Skeletal muscle tissue (tissue), 4 donors: ENCODE measurements around the gene PPDPF. TPM values are rescaled to one million over a fixed set of nuclear protein-coding genes. Genes with fewer than 3 reads are reported as not detected.
"Not testable (repeated sequence)": the region's sequence is repeated elsewhere in the genome, so short reads cannot be mapped to it uniquely, and the experiment has no call there.

Experiments
- H3K27ac ChIP-seq: one replicate; pipeline ENCODE4 v1.7.0; 2013; ENCODE audit warnings: mild to moderate bottlenecking, low read depth, low read length, inconsistent platforms
- H3K27me3 ChIP-seq, 3 donors: one replicate each; pipeline ENCODE4 v1.7.0; 2013; ENCODE audit warnings: low read length in 3 of 3; ENCODE audit not compliant: control insufficient read depth in 3 of 3, insufficient read depth in 3 of 3
- H3K36me3 ChIP-seq, 3 donors: one replicate each; pipeline ENCODE4 v1.7.0; 2013; ENCODE audit warnings: low read length in 3 of 3; ENCODE audit not compliant: control insufficient read depth in 3 of 3, insufficient read depth in 3 of 3
- H3K4me1 ChIP-seq, 3 donors: one replicate each; pipeline ENCODE4 v1.7.0; 2013; ENCODE audit warnings: low read length in 3 of 3, mild to moderate bottlenecking in 3 of 3; ENCODE audit not compliant: control insufficient read depth in 3 of 3, insufficient read depth in 3 of 3
- H3K4me3 ChIP-seq, 3 donors: one replicate each; pipeline ENCODE4 v1.7.0; 2013; ENCODE audit warnings: low read length in 3 of 3
- H3K9ac ChIP-seq, 3 donors: one replicate each; pipeline ENCODE4 v1.7.0; 2013; ENCODE audit warnings: low read length in 3 of 3, mild to moderate bottlenecking in 3 of 3, moderate library complexity in 2 of 3, low read depth in 1 of 3
- H3K9me3 ChIP-seq, 3 donors: one replicate each; pipeline ENCODE4 v1.7.0; 2013; ENCODE audit warnings: low read length in 3 of 3; ENCODE audit not compliant: control insufficient read depth in 3 of 3
- total RNA-seq: library from RNA; depleted of rRNA; stranded (reverse); fragments of >200 nt; gene quantifications from one replicate; pipeline ENCODE4 v1.2.3, GENCODE V29; 2014
- donor health status: Osteomylitis.

The PPDPF gene
- total RNA-seq, 1 donor from 2014 or later = 24.0 TPM

GRCh38 chr20:63567386-63568169 lies 47.0 kb downstream of the PPDPF start:
- Histone ChIP-seq H3K9ac (no peak overlapping the region), H3K27ac (no peak overlapping the region), H3K27me3 (peaks cover 4 to 12% (median 11%) of the 10 kb centered on the region in 3 donors), H3K4me1 (peaks cover 0 to 10% (median 0%) of the 10 kb centered on the region in 3 donors), H3K9me3 (no peaks in the 10 kb centered on the region), H3K4me3 (no peak overlapping the region), H3K36me3 (peaks cover 0 to 4% (median 0%) of the 10 kb centered on the region in 3 donors)

GRCh38 chr20:63568170-63568981 lies 47.8 kb downstream of the PPDPF start:
- Histone ChIP-seq H3K27ac (no peak overlapping the region), H3K27me3 (peaks cover 10 to 20% (median 18%) of the 10 kb centered on the region in 3 donors), H3K4me3 (no peak overlapping the region), H3K9me3 (no peaks in the 10 kb centered on the region), H3K9ac (no peak overlapping the region), H3K36me3 (peaks cover 0 to 3% (median 0%) of the 10 kb centered on the region in 3 donors), H3K4me1 (peaks cover 6 to 17% (median 7%) of the 10 kb centered on the region in 3 donors)

- no peak overlapping the region for H3K27ac ChIP-seq
- H3K27me3 ChIP-seq = peaks cover 11 to 24% (median 21%) of the 10 kb centered on the region in 3 donors
- H3K9me3 ChIP-seq = no peaks in the 10 kb centered on the region
- peaks cover 0 to 1% (median 0%) of the 10 kb centered on the region in 3 donors for H3K36me3 ChIP-seq
- no peak overlapping the region for H3K4me3 ChIP-seq
- peaks cover 8 to 21% (median 11%) of the 10 kb centered on the region in 3 donors for H3K4me1 ChIP-seq
- no peak overlapping the region for H3K9ac ChIP-seq
Measured at GRCh38 chr20:63568986-63569949, 48.7 kb downstream of the PPDPF start.

- Histone ChIP-seq H3K27ac (no peak overlapping the region), H3K9me3 (no peaks in the 10 kb centered on the region), H3K9ac (no peak overlapping the region), H3K36me3 (no peaks in the 10 kb centered on the region), H3K4me3 (no peak overlapping the region), H3K27me3 (peaks cover 11 to 32% (median 21%) of the 10 kb centered on the region in 3 donors), H3K4me1 (peaks cover 10 to 24% (median 11%) of the 10 kb centered on the region in 3 donors)
Measured at GRCh38 chr20:63570281-63571086, 49.9 kb downstream of the PPDPF start.

GRCh38 chr20:63571087-63571478 lies 50.5 kb downstream of the PPDPF start:
- H3K9me3 ChIP-seq, H3K9ac ChIP-seq, H3K4me3 ChIP-seq, H3K27ac ChIP-seq, H3K36me3 ChIP-seq: not testable (repeated sequence)
- H3K27me3 ChIP-seq = peaks cover 11 to 32% (median 21%) of the 10 kb centered on the region in 3 donors
- H3K4me1 ChIP-seq = peaks cover 10 to 24% (median 11%) of the 10 kb centered on the region in 3 donors

Other genes starting within 250 kb of the PPDPF start
- gene ARFGAP1, start 248.0 kb upstream of the PPDPF start, total RNA-seq = 31.8 TPM
- gene COL20A1, start 227.6 kb upstream of the PPDPF start, total RNA-seq = 2.6 TPM
- gene CHRNA4, start 159.4 kb upstream of the PPDPF start, total RNA-seq = 0.52 TPM
- gene KCNQ2, start 48.1 kb upstream of the PPDPF start, total RNA-seq = 1.6 TPM
- 255 TPM for gene EEF1A2, start 21.7 kb upstream of the PPDPF start, total RNA-seq
- not detected for gene PTK6, start 16.6 kb downstream of the PPDPF start, total RNA-seq
- not detected for gene SRMS, start 27.0 kb downstream of the PPDPF start, total RNA-seq
- 0.52 TPM for gene FNDC11, start 33.4 kb downstream of the PPDPF start, total RNA-seq
- gene HELZ2, start 53.5 kb downstream of the PPDPF start, total RNA-seq = 12.5 TPM
- 5.7 TPM for gene GMEB2, start 106.3 kb downstream of the PPDPF start, total RNA-seq
- gene STMN3, start 132.7 kb downstream of the PPDPF start, total RNA-seq = 10.4 TPM
- gene RTEL1, start 137.5 kb downstream of the PPDPF start, total RNA-seq = 4.7 TPM
- gene TNFRSF6B, start 175.9 kb downstream of the PPDPF start, total RNA-seq = not detected
- gene ARFRP1, start 187.2 kb downstream of the PPDPF start, total RNA-seq = 13.0 TPM
- gene ZGPAT, start 187.3 kb downstream of the PPDPF start, total RNA-seq = 6.8 TPM
- gene LIME1, start 215.9 kb downstream of the PPDPF start, total RNA-seq = 0.52 TPM
- gene SLC2A4RG, start 219.0 kb downstream of the PPDPF start, total RNA-seq = 10.4 TPM